Astrocyte (in vitro differentiated cells and primary cell): ENCODE data around the gene UTP3. TPM values are rescaled to one million over a fixed set of nuclear protein-coding genes. Genes with fewer than 3 reads are reported as not detected.

Experiments
- DNase-seq: peaks from one replicate; pipeline ENCODE4 v3.0.0-alpha.2; 2010; ENCODE audit warnings: low read depth
- FAIRE-seq: peaks from 2 replicates; lab custom pipeline; 2011; peaks lifted over from hg19 to GRCh38; lab: Jason Lieb, UNC
- H2AFZ ChIP-seq: 2 replicates; pipeline ENCODE4 v1.6.0; 2012; ENCODE audit warnings: low read depth, low read length, inconsistent platforms
- H3K27ac ChIP-seq: 2 replicates; pipeline ENCODE4 v1.5.1; 2011; ENCODE audit warnings: low read depth, low read length, inconsistent platforms
- H3K27me3 ChIP-seq: 2 replicates; pipeline ENCODE4 v1.6.0; 2011; ENCODE audit warnings: low read length, inconsistent platforms; ENCODE audit not compliant: insufficient read depth
- H3K36me3 ChIP-seq: 2 replicates; pipeline ENCODE4 v1.5.1; 2011; ENCODE audit warnings: low read length, inconsistent platforms; ENCODE audit not compliant: insufficient read depth
- H3K4me1 ChIP-seq: 2 replicates; pipeline ENCODE4 v1.5.1; 2011; ENCODE audit warnings: low read length, inconsistent platforms; ENCODE audit not compliant: insufficient read depth
- H3K4me2 ChIP-seq: 2 replicates; pipeline ENCODE4 v1.6.0; 2012; ENCODE audit warnings: low read length, inconsistent platforms
- H3K4me3 ChIP-seq: 2 replicates; pipeline ENCODE4 v1.5.1; 2011; ENCODE audit warnings: low read depth, mild to moderate bottlenecking, low read length, inconsistent platforms; ENCODE audit not compliant: insufficient read depth
- H3K79me2 ChIP-seq: 2 replicates; pipeline ENCODE4 v1.6.0; 2012; ENCODE audit warnings: mild to moderate bottlenecking, low read length, inconsistent platforms; ENCODE audit not compliant: insufficient read depth
- H3K9ac ChIP-seq: 2 replicates; pipeline ENCODE4 v1.6.0; 2012; ENCODE audit warnings: mild to moderate bottlenecking, low read length, inconsistent platforms
- H3K9me3 ChIP-seq: 2 replicates; pipeline ENCODE4 v1.5.1; 2012; ENCODE audit warnings: low read depth, mild to moderate bottlenecking, low read length, inconsistent platforms; ENCODE audit not compliant: insufficient read depth
- H4K20me1 ChIP-seq: 2 replicates; pipeline ENCODE4 v1.6.0; 2012; ENCODE audit warnings: low read length, inconsistent platforms; ENCODE audit not compliant: insufficient read depth
- H3K27ac Mint-ChIP-seq: one replicate; pipeline ENCODE4 v1.8.0; 2021; ENCODE audit warnings: mild to moderate bottlenecking, mixed read lengths; ENCODE audit not compliant: unreplicated experiment
- H3K27me3 Mint-ChIP-seq: one replicate; pipeline ENCODE4 v1.8.0; 2021; ENCODE audit warnings: low read depth, mixed read lengths; ENCODE audit not compliant: unreplicated experiment
- H3K36me3 Mint-ChIP-seq: one replicate; pipeline ENCODE4 v1.8.0; 2021; ENCODE audit warnings: low read depth, mixed read lengths; ENCODE audit not compliant: unreplicated experiment
- H3K4me1 Mint-ChIP-seq: one replicate; pipeline ENCODE4 v1.8.0; 2021; ENCODE audit warnings: low read depth, mixed read lengths; ENCODE audit not compliant: unreplicated experiment
- H3K4me3 Mint-ChIP-seq: one replicate; pipeline ENCODE4 v1.8.0; 2021; ENCODE audit warnings: mild to moderate bottlenecking, moderate library complexity, mixed read lengths; ENCODE audit not compliant: unreplicated experiment
- H3K9me3 Mint-ChIP-seq: one replicate; pipeline ENCODE4 v1.8.0; 2021; ENCODE audit warnings: mild to moderate bottlenecking, mixed read lengths; ENCODE audit not compliant: unreplicated experiment
- EZH2 ChIP-seq: IDR thresholded peaks from 2 replicates; pipeline ENCODE4 v1.6.1; 2012; ENCODE audit warnings: mild to moderate bottlenecking, low read length, inconsistent platforms; ENCODE audit not compliant: insufficient read depth
- total RNA-seq: library from RNA; stranded (reverse); gene quantifications from 2 replicates; pipeline ENCODE4 v1.2.1, GENCODE V29; 2021
- TF ChIP-seq, protein P1 (sequence below): IDR thresholded peaks from 2 replicates; pipeline ENCODE4 v1.5.1; 2011; ENCODE audit warnings: low read depth, mild to moderate bottlenecking, inconsistent platforms, low read length, moderate library complexity; ENCODE audit not compliant: insufficient read depth

The UTP3 gene
- total RNA-seq, 1 donor from 2014 or later = 37.0 TPM

- Histone ChIP-seq H3K27ac (no peak overlapping the region), H3K9me3 (no peaks in the 10 kb centered on the region), H3K79me2 (no peaks in the 10 kb centered on the region), H4K20me1 (no peaks in the 10 kb centered on the region), H3K9ac (no peak overlapping the region), H3K36me3 (no peaks in the 10 kb centered on the region), H3K4me3 (no peak overlapping the region), H3K27me3 (no peaks in the 10 kb centered on the region), H3K4me2 (no peak overlapping the region), H2AFZ (no peak overlapping the region), H3K4me1 (no peaks in the 10 kb centered on the region)
- H3K4me1 Mint-ChIP-seq = peaks cover 9% of the 10 kb centered on the region
- peaks cover 4% of the 10 kb centered on the region for H3K27me3 Mint-ChIP-seq
- H3K4me3 Mint-ChIP-seq = no peak overlapping the region
- DNase-seq = no peak
- TF ChIP-seq, protein P1, sequence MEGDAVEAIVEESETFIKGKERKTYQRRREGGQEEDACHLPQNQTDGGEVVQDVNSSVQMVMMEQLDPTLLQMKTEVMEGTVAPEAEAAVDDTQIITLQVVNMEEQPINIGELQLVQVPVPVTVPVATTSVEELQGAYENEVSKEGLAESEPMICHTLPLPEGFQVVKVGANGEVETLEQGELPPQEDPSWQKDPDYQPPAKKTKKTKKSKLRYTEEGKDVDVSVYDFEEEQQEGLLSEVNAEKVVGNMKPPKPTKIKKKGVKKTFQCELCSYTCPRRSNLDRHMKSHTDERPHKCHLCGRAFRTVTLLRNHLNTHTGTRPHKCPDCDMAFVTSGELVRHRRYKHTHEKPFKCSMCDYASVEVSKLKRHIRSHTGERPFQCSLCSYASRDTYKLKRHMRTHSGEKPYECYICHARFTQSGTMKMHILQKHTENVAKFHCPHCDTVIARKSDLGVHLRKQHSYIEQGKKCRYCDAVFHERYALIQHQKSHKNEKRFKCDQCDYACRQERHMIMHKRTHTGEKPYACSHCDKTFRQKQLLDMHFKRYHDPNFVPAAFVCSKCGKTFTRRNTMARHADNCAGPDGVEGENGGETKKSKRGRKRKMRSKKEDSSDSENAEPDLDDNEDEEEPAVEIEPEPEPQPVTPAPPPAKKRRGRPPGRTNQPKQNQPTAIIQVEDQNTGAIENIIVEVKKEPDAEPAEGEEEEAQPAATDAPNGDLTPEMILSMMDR = no peak
- TF ChIP-seq EZH2 = no peak
- H3K9me3 Mint-ChIP-seq = no peaks in the 10 kb centered on the region
- FAIRE-seq = no peak
- H3K27ac Mint-ChIP-seq = no peak overlapping the region
- H3K36me3 Mint-ChIP-seq = no peaks in the 10 kb centered on the region
These were observed 17.2 kb upstream of the UTP3 start for GRCh38 chr4:70671091-70671490.

GRCh38 chr4:70674191-70674590 is 14.1 kb upstream of the UTP3 start:
- Mint-ChIP-seq H3K27ac (no peak overlapping the region), H3K9me3 (no peaks in the 10 kb centered on the region), H3K27me3 (peaks cover 4% of the 10 kb centered on the region), H3K4me1 (no peaks in the 10 kb centered on the region), H3K36me3 (no peaks in the 10 kb centered on the region), H3K4me3 (no peak overlapping the region)
- Histone ChIP-seq H4K20me1 (no peaks in the 10 kb centered on the region), H3K9me3 (no peaks in the 10 kb centered on the region), H3K36me3 (no peaks in the 10 kb centered on the region), H3K9ac (no peak overlapping the region), H3K4me3 (no peak overlapping the region), H3K27ac (no peak overlapping the region), H3K4me2 (no peak overlapping the region), H3K4me1 (peaks cover 5% of the 10 kb centered on the region), H3K27me3 (no peaks in the 10 kb centered on the region), H2AFZ (no peak overlapping the region), H3K79me2 (no peaks in the 10 kb centered on the region)
- DNase-seq (no peak), FAIRE-seq (no peak)
- TF ChIP-seq, protein P1 = no peak
- TF ChIP-seq EZH2 = no peak

GRCh38 chr4:70674731-70675130 is 13.6 kb upstream of the UTP3 start:
- Mint-ChIP-seq H3K4me3 (no peak overlapping the region), H3K36me3 (no peaks in the 10 kb centered on the region), H3K27ac (no peak overlapping the region), H3K4me1 (no peaks in the 10 kb centered on the region), H3K9me3 (no peaks in the 10 kb centered on the region), H3K27me3 (peaks cover 4% of the 10 kb centered on the region)
- Histone ChIP-seq H3K27ac (no peak overlapping the region), H3K9ac (no peak overlapping the region), H3K27me3 (no peaks in the 10 kb centered on the region), H3K36me3 (no peaks in the 10 kb centered on the region), H2AFZ (no peak overlapping the region), H3K9me3 (no peaks in the 10 kb centered on the region), H3K4me3 (no peak overlapping the region), H3K4me2 (no peak overlapping the region), H3K4me1 (peaks cover 5% of the 10 kb centered on the region), H4K20me1 (no peaks in the 10 kb centered on the region), H3K79me2 (no peaks in the 10 kb centered on the region)
- DNase-seq = no peak
- TF ChIP-seq EZH2 = no peak
- TF ChIP-seq, protein P1 = no peak
- FAIRE-seq = no peak
